Fibroblast of lung (primary cell): ENCODE results near the gene SDC4. TPM values are rescaled to one million over a fixed set of nuclear protein-coding genes. Genes with fewer than 3 reads are reported as not detected.
A peak's percentile ranks its signal among the peaks of the same experiment; 100 is the strongest.

Experiments used
- DNase-seq, 2 donors: peaks; one replicate each; pipeline versions ENCODE4 v3.0.0 to v3.0.0-alpha.2; 2010; ENCODE audit warnings: low read depth in 2 of 2
- H2AFZ ChIP-seq: 2 replicates; pipeline ENCODE4 v1.5.1; 2012; ENCODE audit warnings: low read length, control low read depth, inconsistent platforms
- H3K27ac ChIP-seq: 2 replicates; pipeline ENCODE4 v1.5.1; 2011; ENCODE audit warnings: low read length, control low read depth; ENCODE audit not compliant: insufficient read depth
- H3K27me3 ChIP-seq: 2 replicates; pipeline ENCODE4 v1.5.1; 2011; ENCODE audit warnings: mild to moderate bottlenecking, low read length; ENCODE audit not compliant: control insufficient read depth, insufficient read depth
- H3K36me3 ChIP-seq: 2 replicates; pipeline ENCODE4 v1.5.1; 2011; ENCODE audit warnings: low read length; ENCODE audit not compliant: control insufficient read depth, insufficient read depth
- H3K4me1 ChIP-seq: 2 replicates; pipeline ENCODE4 v1.5.1; 2011; ENCODE audit warnings: low read length; ENCODE audit not compliant: control insufficient read depth, insufficient read depth; ENCODE audit errors: extremely low read depth
- H3K4me2 ChIP-seq: 2 replicates; pipeline ENCODE4 v1.5.1; 2011; ENCODE audit warnings: low read length, control low read depth; ENCODE audit not compliant: insufficient read depth; ENCODE audit errors: extremely low read depth
- H3K4me3 ChIP-seq, 4 experiments: fragments of 200-600 bp in 1 of 4; sonication (generic) in 1 of 4; replicated peaks in 1 of 4; 2 replicates each; pipeline ENCODE4 v1.5.1; 2011 to 2016; ENCODE audit warnings: low read length in 4 of 4, low read depth in 3 of 4, mild to moderate bottlenecking in 3 of 4, control low read depth in 2 of 4, inconsistent platforms in 1 of 4, mixed read lengths in 1 of 4; ENCODE audit not compliant: insufficient read depth in 1 of 4; ENCODE audit errors: control extremely low read depth in 1 of 4
- H3K79me2 ChIP-seq: 2 replicates; pipeline ENCODE4 v1.5.1; 2012; ENCODE audit warnings: mild to moderate bottlenecking, low read length, inconsistent platforms; ENCODE audit not compliant: control insufficient read depth, insufficient read depth
- H3K9ac ChIP-seq: 2 replicates; pipeline ENCODE4 v1.5.1; 2011; ENCODE audit warnings: mild to moderate bottlenecking, low read length, control low read depth; ENCODE audit not compliant: insufficient read depth
- H3K9me3 ChIP-seq: 2 replicates; pipeline ENCODE4 v1.5.1; 2012; ENCODE audit warnings: low read depth, low read length; ENCODE audit not compliant: control insufficient read depth, insufficient read depth
- H4K20me1 ChIP-seq: 2 replicates; pipeline ENCODE4 v1.5.1; 2011; ENCODE audit warnings: low read length; ENCODE audit not compliant: control insufficient read depth, insufficient read depth; ENCODE audit errors: extremely low read depth
- CTCF ChIP-seq, 2 donors: IDR thresholded peaks in 1 of 2; conservative IDR thresholded peaks in 1 of 2; 1 replicate in 1 of 2; 2 replicates in 1 of 2; pipeline ENCODE4 v1.5.1; 2011 to 2012; ENCODE audit warnings: low read length in 2 of 2, control low read depth in 1 of 2, inconsistent platforms in 1 of 2, low read depth in 1 of 2, mild to moderate bottlenecking in 1 of 2
- EZH2 ChIP-seq: IDR thresholded peaks from 2 replicates; pipeline ENCODE4 v1.5.1; 2012; ENCODE audit warnings: low read length, control low read depth, mild to moderate bottlenecking; ENCODE audit errors: missing control alignments
- polyA plus RNA-seq, 2 donors: library from polyadenylated mRNA; depleted of rRNA in 1 of 2; stranded (reverse) in 1 of 2; unstranded in 1 of 2; fragments of >200 nt; gene quantifications; 2 replicates each; pipeline ENCODE4 v1.2.1, GENCODE V29; 2011 to 2012; ENCODE audit warnings: missing spikeins in 1 of 2
- total RNA-seq: library from RNA; depleted of rRNA; stranded (reverse); fragments of >200 nt; gene quantifications from 2 replicates; pipeline ENCODE4 v1.2.1, GENCODE V29; 2014

The SDC4 gene
- total and polyA plus RNA-seq, 2 donors (not counting 1 experiment from before 2014, with no cell fraction given), result 175 to 312 TPM

- TF ChIP-seq EZH2 (no peak), CTCF (conservative IDR thresholded peaks at IDR 0.05 in 1 of 2, IDR thresholded peaks at IDR 0.05 in 1 of 2; ENCODE audit: low read depth in 1 of 2, low read length in 2 of 2) (peak in 1 of 2 donors; percentile 4)
- Histone ChIP-seq H3K4me2 (no peak overlapping the region), H3K9me3 (no peaks in the 10 kb centered on the region), H3K36me3 (no peaks in the 10 kb centered on the region), H3K4me1 (no peaks in the 10 kb centered on the region), H3K79me2 (no peaks in the 10 kb centered on the region), H3K27me3 (peaks cover 9% of the 10 kb centered on the region), H4K20me1 (no peaks in the 10 kb centered on the region), H3K4me3 (no peak overlapping the region), H2AFZ (no peak overlapping the region), H3K9ac (no peak overlapping the region), H3K27ac (no peak overlapping the region)
- no peak for DNase-seq
Observed at GRCh38 chr20:45305262-45305661, 43.0 kb downstream of the SDC4 start.

GRCh38 chr20:45304464-45304999 lies 43.7 kb downstream of the SDC4 start:
- H3K36me3 ChIP-seq, result no peaks in the 10 kb centered on the region
- no peaks in the 10 kb centered on the region for H3K4me1 ChIP-seq
- H4K20me1 ChIP-seq, result no peaks in the 10 kb centered on the region
- H3K9ac ChIP-seq, result no peak overlapping the region
- H3K9me3 ChIP-seq, result no peaks in the 10 kb centered on the region
- no peak overlapping the region for H3K27ac ChIP-seq
- peaks cover 9% of the 10 kb centered on the region for H3K27me3 ChIP-seq
- no peak for TF ChIP-seq EZH2
- TF ChIP-seq CTCF (conservative IDR thresholded peaks at IDR 0.05 in 1 of 2, IDR thresholded peaks at IDR 0.05 in 1 of 2; ENCODE audit: low read depth in 1 of 2, low read length in 2 of 2), result no peak
- H2AFZ ChIP-seq, result no peak overlapping the region
- DNase-seq, result no peak
- no peak overlapping the region for H3K4me3 ChIP-seq
- no peak overlapping the region for H3K4me2 ChIP-seq
- no peaks in the 10 kb centered on the region for H3K79me2 ChIP-seq

GRCh38 chr20:45303586-45304463 lies 44.4 kb downstream of the SDC4 start:
- no peak overlapping the region for H3K4me2 ChIP-seq

More at GRCh38 chr20:45303586-45304463, 44.4 kb downstream of the SDC4 start:
- no peak overlapping the region for H3K9ac ChIP-seq
- H3K36me3 ChIP-seq, result no peaks in the 10 kb centered on the region
- no peak overlapping the region for H2AFZ ChIP-seq
- no peak overlapping the region for H3K27ac ChIP-seq
- no peaks in the 10 kb centered on the region for H4K20me1 ChIP-seq
- no peak for DNase-seq
- H3K4me3 ChIP-seq, result no peak overlapping the region
- no peaks in the 10 kb centered on the region for H3K9me3 ChIP-seq
- no peaks in the 10 kb centered on the region for H3K4me1 ChIP-seq
- H3K27me3 ChIP-seq, result peaks cover 9% of the 10 kb centered on the region
- TF ChIP-seq CTCF (conservative IDR thresholded peaks at IDR 0.05 in 1 of 2, IDR thresholded peaks at IDR 0.05 in 1 of 2; ENCODE audit: low read depth in 1 of 2, low read length in 2 of 2), result no peak
- no peak for TF ChIP-seq EZH2
- no peaks in the 10 kb centered on the region for H3K79me2 ChIP-seq
